ENCODE measurements around the gene HSD17B8.

Gene HSD17B8

DNA sequence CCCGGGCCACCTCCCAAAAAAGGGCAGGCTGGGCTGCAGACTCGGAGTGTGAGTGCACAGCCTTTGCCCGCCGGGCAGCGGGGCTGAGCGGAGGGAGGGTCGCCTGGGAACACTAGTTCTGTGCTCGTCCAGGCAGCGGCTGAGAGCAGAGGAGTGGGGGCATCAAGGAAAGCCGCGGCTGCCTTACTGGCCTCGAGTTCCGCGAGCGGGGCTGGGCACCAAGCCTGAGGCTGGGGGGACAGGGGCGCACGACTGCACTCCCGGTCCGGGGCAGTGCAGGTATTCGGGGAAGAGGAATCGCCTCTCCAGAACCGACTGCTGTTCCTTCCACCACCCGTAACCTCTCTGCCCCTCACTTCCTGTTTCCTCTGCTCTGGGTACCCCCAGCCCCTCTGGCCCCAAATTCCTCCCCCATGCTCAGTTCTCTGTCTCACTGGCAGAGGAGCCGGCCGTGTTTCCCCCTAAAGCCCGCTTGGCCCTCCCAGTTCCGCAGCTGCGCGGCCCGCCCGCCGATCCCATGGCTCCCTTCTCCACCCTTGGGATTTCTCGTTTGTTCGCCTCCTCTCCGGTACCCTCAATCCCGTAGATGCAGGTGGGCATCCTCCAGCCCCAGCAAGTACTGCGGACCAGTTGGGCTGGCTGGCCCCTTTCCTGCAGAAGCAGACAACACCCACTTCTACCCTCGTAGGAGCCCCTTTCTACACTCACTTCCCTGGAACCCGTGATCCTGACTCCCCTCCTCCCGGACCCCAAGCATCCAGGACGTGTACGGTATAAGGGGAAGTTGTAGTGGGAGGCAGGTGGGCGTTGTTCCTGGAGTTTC is 8.9 kb downstream of the HSD17B8 start:
- TF ChIP-seq, protein P1, sequence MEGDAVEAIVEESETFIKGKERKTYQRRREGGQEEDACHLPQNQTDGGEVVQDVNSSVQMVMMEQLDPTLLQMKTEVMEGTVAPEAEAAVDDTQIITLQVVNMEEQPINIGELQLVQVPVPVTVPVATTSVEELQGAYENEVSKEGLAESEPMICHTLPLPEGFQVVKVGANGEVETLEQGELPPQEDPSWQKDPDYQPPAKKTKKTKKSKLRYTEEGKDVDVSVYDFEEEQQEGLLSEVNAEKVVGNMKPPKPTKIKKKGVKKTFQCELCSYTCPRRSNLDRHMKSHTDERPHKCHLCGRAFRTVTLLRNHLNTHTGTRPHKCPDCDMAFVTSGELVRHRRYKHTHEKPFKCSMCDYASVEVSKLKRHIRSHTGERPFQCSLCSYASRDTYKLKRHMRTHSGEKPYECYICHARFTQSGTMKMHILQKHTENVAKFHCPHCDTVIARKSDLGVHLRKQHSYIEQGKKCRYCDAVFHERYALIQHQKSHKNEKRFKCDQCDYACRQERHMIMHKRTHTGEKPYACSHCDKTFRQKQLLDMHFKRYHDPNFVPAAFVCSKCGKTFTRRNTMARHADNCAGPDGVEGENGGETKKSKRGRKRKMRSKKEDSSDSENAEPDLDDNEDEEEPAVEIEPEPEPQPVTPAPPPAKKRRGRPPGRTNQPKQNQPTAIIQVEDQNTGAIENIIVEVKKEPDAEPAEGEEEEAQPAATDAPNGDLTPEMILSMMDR (IDR thresholded peaks at IDR 0.05) = no peak
- H3K27ac Mint-ChIP-seq = no peak overlapping the region
- H3K4me1 Mint-ChIP-seq = peaks cover 72% of the 10 kb centered on the region
- H3K36me3 Mint-ChIP-seq (ENCODE audit: low read depth) = peaks cover 22% of the 10 kb centered on the region
- peaks cover 72% of the 10 kb centered on the region for H3K27me3 Mint-ChIP-seq (ENCODE audit: low read depth, poor library complexity)
- peak; percentile 55 for DNase-seq
- no peaks in the 10 kb centered on the region for H3K9me3 Mint-ChIP-seq
- peak overlapping the region; percentile 85 for H3K4me3 Mint-ChIP-seq

- H3K36me3 Mint-ChIP-seq (ENCODE audit: low read depth) = peaks cover 22% of the 10 kb centered on the region
- DNase-seq = no peak
- peaks cover 77% of the 10 kb centered on the region for H3K27me3 Mint-ChIP-seq (ENCODE audit: low read depth, poor library complexity)
- H3K4me1 Mint-ChIP-seq = peaks cover 68% of the 10 kb centered on the region
- no peak overlapping the region for H3K27ac Mint-ChIP-seq
- TF ChIP-seq, protein P1 (IDR thresholded peaks at IDR 0.05) = no peak
- peak overlapping the region; percentile 85 for H3K4me3 Mint-ChIP-seq
- H3K9me3 Mint-ChIP-seq = no peaks in the 10 kb centered on the region
These were observed 9.5 kb downstream of the HSD17B8 start for GRCh38 chr6:33213989-33214335.

GRCh38 chr6:33215271-33216116 is 11.0 kb downstream of the HSD17B8 start:
- Mint-ChIP-seq H3K36me3 (ENCODE audit: low read depth) (peaks cover 10% of the 10 kb centered on the region), H3K27me3 (ENCODE audit: low read depth, poor library complexity) (peaks cover 85% of the 10 kb centered on the region), H3K27ac (peak overlapping the region; percentile 13), H3K4me1 (peaks cover 52% of the 10 kb centered on the region), H3K4me3 (peak overlapping the region; percentile 61), H3K9me3 (no peaks in the 10 kb centered on the region)
- no peak for DNase-seq
- TF ChIP-seq, protein P1 (IDR thresholded peaks at IDR 0.05) = no peak

- Mint-ChIP-seq H3K27ac (no peak overlapping the region), H3K9me3 (no peaks in the 10 kb centered on the region), H3K27me3 (ENCODE audit: low read depth, poor library complexity) (peaks cover 86% of the 10 kb centered on the region), H3K36me3 (ENCODE audit: low read depth) (peaks cover 6% of the 10 kb centered on the region), H3K4me1 (peaks cover 47% of the 10 kb centered on the region), H3K4me3 (no peak overlapping the region)
- TF ChIP-seq, protein P1 (IDR thresholded peaks at IDR 0.05) = no peak
- no peak for DNase-seq
These were observed 11.7 kb downstream of the HSD17B8 start for GRCh38 chr6:33216117-33216649.

DNA sequence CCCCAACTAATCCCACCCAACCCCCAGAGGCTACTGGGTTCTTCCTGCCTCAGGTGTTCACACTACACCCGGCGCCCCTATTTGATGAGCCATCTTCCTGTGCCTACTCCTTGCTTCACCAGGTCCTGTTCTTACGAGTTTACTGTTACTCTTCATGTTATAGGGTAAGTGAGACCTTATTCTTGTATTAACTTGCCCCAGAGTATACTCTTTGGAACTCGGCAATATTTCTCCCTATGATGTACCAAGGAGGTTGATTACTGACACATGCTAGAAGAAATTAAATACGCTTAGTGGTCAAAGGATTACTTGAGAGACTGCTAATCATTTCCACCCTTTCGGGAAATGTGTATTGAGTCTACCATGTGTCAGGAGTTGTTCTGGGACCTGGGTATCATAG is 12.8 kb downstream of the HSD17B8 start:
- Mint-ChIP-seq H3K4me3 (no peak overlapping the region), H3K27ac (no peak overlapping the region), H3K27me3 (ENCODE audit: low read depth, poor library complexity) (peaks cover 87% of the 10 kb centered on the region), H3K36me3 (ENCODE audit: low read depth) (peaks cover under 1% of the 10 kb centered on the region), H3K9me3 (no peaks in the 10 kb centered on the region), H3K4me1 (peaks cover 42% of the 10 kb centered on the region)
- DNase-seq = no peak
- TF ChIP-seq, protein P1 (IDR thresholded peaks at IDR 0.05) = no peak

Measured in nephron progenitor cell (in vitro differentiated cells).